Hepatocyte (in vitro differentiated cells): ENCODE data around the gene AMPD2. TPM values are rescaled to one million over a fixed set of nuclear protein-coding genes. Genes with fewer than 3 reads are reported as not detected.

Source experiments
- DNase-seq: peaks from one replicate; pipeline ENCODE4 v3.0.0-alpha.2; 2016; ENCODE audit warnings: low spot score
- H2AFZ ChIP-seq: fragments of 200-600 bp; sonication (generic); 2 replicates; pipeline ENCODE4 v1.6.0; 2016; ENCODE audit warnings: antibody characterized with exemption, mild to moderate bottlenecking
- H3K27ac ChIP-seq: fragments of 200-600 bp; sonication (generic); 2 replicates; pipeline ENCODE4 v1.5.1; 2016; ENCODE audit warnings: mild to moderate bottlenecking
- H3K27me3 ChIP-seq: fragments of 200-600 bp; sonication (generic); 2 replicates; pipeline ENCODE4 v1.6.1; 2016
- H3K36me3 ChIP-seq: fragments of 200-600 bp; sonication (generic); replicated peaks from 2 replicates; pipeline ENCODE4 v1.5.1; 2016; ENCODE audit warnings: low read depth; ENCODE audit not compliant: insufficient read depth
- H3K4me1 ChIP-seq: fragments of 200-600 bp; sonication (generic); 2 replicates; pipeline ENCODE4 v1.5.1; 2016; ENCODE audit warnings: mild to moderate bottlenecking, moderate library complexity; ENCODE audit not compliant: insufficient read depth
- H3K4me2 ChIP-seq: fragments of 200-600 bp; sonication (generic); 2 replicates; pipeline ENCODE4 v1.6.0; 2016
- H3K4me3 ChIP-seq: fragments of 200-600 bp; sonication (generic); 2 replicates; pipeline ENCODE4 v1.5.1; 2016; ENCODE audit warnings: mild to moderate bottlenecking
- H3K79me2 ChIP-seq: fragments of 200-600 bp; sonication (generic); 2 replicates; pipeline ENCODE4 v1.6.0; 2017; ENCODE audit warnings: mild to moderate bottlenecking
- H3K9me2 ChIP-seq: fragments of 200-600 bp; sonication (generic); replicated peaks from 2 replicates; pipeline ENCODE4 v1.6.0; 2017; ENCODE audit warnings: mild to moderate bottlenecking; ENCODE audit not compliant: insufficient read depth
- H3K9me3 ChIP-seq: fragments of 200-600 bp; sonication (generic); 2 replicates; pipeline ENCODE4 v1.5.1; 2016; ENCODE audit warnings: low read depth, mild to moderate bottlenecking
- H4K20me1 ChIP-seq: fragments of 200-600 bp; sonication (generic); 2 replicates; pipeline ENCODE4 v1.6.0; 2016; ENCODE audit warnings: mild to moderate bottlenecking; ENCODE audit not compliant: insufficient read depth, poor library complexity, severe bottlenecking
- EZH2 ChIP-seq: fragments of 200-600 bp; sonication (generic); IDR thresholded peaks from 2 replicates; pipeline ENCODE4 v1.6.1; 2016; ENCODE audit warnings: antibody characterized with exemption, mild to moderate bottlenecking, borderline replicate concordance
- EZH2phosphoT487 ChIP-seq: fragments of 200-600 bp; sonication (generic); IDR thresholded peaks from one replicate; pipeline ENCODE4 v1.6.1; 2018; ENCODE audit warnings: antibody characterized with exemption, mild to moderate bottlenecking, low read depth, moderate library complexity; ENCODE audit not compliant: unreplicated experiment, severe bottlenecking
- WGBS: methylation state at CpG from one replicate; pipeline ENCODE4 v1.1.6; 2016; ENCODE audit warnings: low lambda C conversion rate; ENCODE audit errors: missing lambda C conversion rate; 5-methylcytosine and 5-hydroxymethylcytosine counted together
- polyA plus RNA-seq: library from polyadenylated mRNA; unstranded; fragments of >200 nt; fragmentation: Nextera tagmentation; extraction: Ambion mirVana; gene quantifications from 2 replicates; pipeline ENCODE4 v1.2.1, GENCODE V29; 2016
- total RNA-seq: library from RNA; depleted of rRNA; stranded (reverse); fragments of >200 nt; gene quantifications from 2 replicates; pipeline ENCODE4 v1.2.3, GENCODE V29; 2014
- TF ChIP-seq, protein P1 (sequence below): fragments of 200-600 bp; sonication (generic); IDR thresholded peaks from 2 replicates; pipeline ENCODE4 v1.5.1; 2016; ENCODE audit warnings: antibody characterized with exemption, mild to moderate bottlenecking; ENCODE audit not compliant: poor library complexity

Gene AMPD2
- total and polyA plus RNA-seq, 2 experiments from 2014 or later, result 80.9 to 81.9 TPM

DNA sequence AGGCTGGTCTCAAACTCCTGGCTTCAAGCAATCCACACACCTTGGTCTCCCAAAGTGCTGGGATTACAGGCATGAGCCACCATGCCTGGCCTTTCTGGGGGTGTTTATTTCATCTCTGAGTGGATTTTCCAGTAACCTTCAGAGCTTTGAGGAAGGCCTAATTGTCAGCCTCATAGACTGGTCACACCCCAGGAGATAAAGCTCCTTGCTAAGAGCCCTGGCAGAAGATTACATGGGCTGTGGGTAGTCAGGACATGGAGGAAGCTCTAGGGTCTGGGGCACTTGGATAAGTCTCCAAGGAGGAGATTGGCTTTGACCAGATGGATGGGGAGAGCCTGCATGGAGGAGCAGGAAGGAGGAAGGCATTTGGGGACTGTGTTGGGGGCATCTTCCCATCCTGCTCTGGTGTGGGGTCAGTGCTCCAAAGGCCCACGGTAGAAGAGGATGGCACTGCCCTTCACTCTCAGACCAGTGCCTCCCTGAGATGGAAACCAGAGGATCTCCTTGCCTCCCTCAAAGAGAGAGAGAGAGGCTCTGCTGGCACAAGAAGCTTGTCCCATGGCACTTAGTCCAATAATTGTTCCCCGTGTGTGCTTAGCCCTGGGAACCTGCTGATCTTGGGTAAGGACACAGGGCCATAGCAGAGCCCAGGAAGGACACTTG, 21.6 kb downstream of the AMPD2 start:
- H3K79me2 ChIP-seq, result no peaks in the 10 kb centered on the region
- 92% methylated on average over 2 of the region's 2 CpGs for WGBS
- H3K36me3 ChIP-seq, result no peaks in the 10 kb centered on the region
- H3K4me3 ChIP-seq, result no peak overlapping the region
- H3K4me1 ChIP-seq, result peaks cover 23% of the 10 kb centered on the region
- H3K9me2 ChIP-seq, result no peaks in the 10 kb centered on the region
- no peaks in the 10 kb centered on the region for H4K20me1 ChIP-seq
- no peak overlapping the region for H2AFZ ChIP-seq
- no peaks in the 10 kb centered on the region for H3K9me3 ChIP-seq
- TF ChIP-seq, protein P1, sequence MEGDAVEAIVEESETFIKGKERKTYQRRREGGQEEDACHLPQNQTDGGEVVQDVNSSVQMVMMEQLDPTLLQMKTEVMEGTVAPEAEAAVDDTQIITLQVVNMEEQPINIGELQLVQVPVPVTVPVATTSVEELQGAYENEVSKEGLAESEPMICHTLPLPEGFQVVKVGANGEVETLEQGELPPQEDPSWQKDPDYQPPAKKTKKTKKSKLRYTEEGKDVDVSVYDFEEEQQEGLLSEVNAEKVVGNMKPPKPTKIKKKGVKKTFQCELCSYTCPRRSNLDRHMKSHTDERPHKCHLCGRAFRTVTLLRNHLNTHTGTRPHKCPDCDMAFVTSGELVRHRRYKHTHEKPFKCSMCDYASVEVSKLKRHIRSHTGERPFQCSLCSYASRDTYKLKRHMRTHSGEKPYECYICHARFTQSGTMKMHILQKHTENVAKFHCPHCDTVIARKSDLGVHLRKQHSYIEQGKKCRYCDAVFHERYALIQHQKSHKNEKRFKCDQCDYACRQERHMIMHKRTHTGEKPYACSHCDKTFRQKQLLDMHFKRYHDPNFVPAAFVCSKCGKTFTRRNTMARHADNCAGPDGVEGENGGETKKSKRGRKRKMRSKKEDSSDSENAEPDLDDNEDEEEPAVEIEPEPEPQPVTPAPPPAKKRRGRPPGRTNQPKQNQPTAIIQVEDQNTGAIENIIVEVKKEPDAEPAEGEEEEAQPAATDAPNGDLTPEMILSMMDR, result no peak
- DNase-seq, result no peak
- H3K27me3 ChIP-seq, result no peaks in the 10 kb centered on the region
- H3K4me2 ChIP-seq, result no peak overlapping the region
- no peak overlapping the region for H3K27ac ChIP-seq

DNA sequence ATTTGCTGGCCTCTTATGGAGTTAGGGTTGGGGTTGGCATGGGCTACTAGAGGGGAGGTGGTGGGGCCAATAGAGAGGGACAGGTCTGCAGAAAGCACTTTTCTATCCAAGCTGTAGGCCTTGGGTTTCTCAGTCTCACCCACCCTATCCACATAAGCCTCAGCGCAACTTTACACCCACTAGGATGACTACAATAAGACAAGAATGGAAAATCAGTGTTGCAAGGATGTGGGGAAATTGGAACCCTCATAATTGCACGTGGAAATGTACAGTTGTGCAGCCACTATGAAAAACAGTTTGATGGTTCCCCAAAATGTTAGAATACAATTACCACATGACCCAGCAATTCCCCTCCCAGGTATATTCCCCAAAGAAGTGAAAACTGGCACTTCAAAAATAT, 22.2 kb downstream of the AMPD2 start:
- WGBS, result 87% methylated on average over 2 of the region's 2 CpGs
- DNase-seq, result no peak
- Histone ChIP-seq H3K4me1 (peaks cover 20% of the 10 kb centered on the region), H3K27ac (no peak overlapping the region), H3K4me3 (no peak overlapping the region), H2AFZ (no peak overlapping the region), H3K27me3 (no peaks in the 10 kb centered on the region), H3K9me3 (no peaks in the 10 kb centered on the region), H3K4me2 (no peak overlapping the region), H4K20me1 (no peaks in the 10 kb centered on the region), H3K9me2 (no peaks in the 10 kb centered on the region), H3K79me2 (no peaks in the 10 kb centered on the region), H3K36me3 (no peaks in the 10 kb centered on the region)
- TF ChIP-seq EZH2, result no peak
- TF ChIP-seq, protein P1, result no peak
- no peak for TF ChIP-seq EZH2phosphoT487

DNA sequence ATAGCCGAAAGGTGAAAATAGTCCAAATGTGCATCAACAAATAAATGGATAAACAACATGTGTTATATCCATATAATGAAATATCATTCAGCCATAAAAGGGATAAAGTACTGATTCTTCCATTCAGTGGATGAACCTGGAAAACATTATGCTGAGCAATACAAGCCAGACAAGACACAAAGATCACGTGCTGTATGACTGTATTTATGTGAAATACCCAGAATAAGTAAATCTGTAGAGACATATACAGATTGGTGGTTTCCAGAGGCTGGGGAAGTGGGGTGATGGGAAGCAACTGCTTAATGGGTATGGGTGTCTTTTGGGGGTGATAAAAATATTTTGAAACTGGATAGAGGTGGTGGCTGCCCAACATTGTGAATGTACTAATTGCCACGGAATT, 23.0 kb downstream of the AMPD2 start:
- no peak for DNase-seq
- no peaks in the 10 kb centered on the region for H3K27me3 ChIP-seq
- peaks cover 20% of the 10 kb centered on the region for H3K4me1 ChIP-seq
- H4K20me1 ChIP-seq, result no peaks in the 10 kb centered on the region
- no peak overlapping the region for H3K4me2 ChIP-seq
- no peaks in the 10 kb centered on the region for H3K9me2 ChIP-seq
- H3K79me2 ChIP-seq, result no peaks in the 10 kb centered on the region
- no peaks in the 10 kb centered on the region for H3K36me3 ChIP-seq
- TF ChIP-seq, protein P1, result no peak
- TF ChIP-seq EZH2phosphoT487 (no peak), EZH2 (no peak)
- no peak overlapping the region for H3K4me3 ChIP-seq
- no peak overlapping the region for H3K27ac ChIP-seq
- WGBS, result 74% methylated on average over 3 of the region's 3 CpGs
- no peak overlapping the region for H2AFZ ChIP-seq
- H3K9me3 ChIP-seq, result no peaks in the 10 kb centered on the region
